Panc1 (cell line): ENCODE results near the gene CDYL2.

Experiments
- POLR2AphosphoS5 ChIP-seq: IDR thresholded peaks from 2 replicates; pipeline ENCODE4 v1.6.1; 2012; ENCODE audit warnings: mild to moderate bottlenecking, low read depth, low read length, moderate library complexity
- TF ChIP-seq, protein P1 (sequence below), 2 experiments: IDR thresholded peaks; 2 replicates each; pipeline ENCODE4 v1.6.1; 2011 to 2012; ENCODE audit warnings: low read depth in 2 of 2, control low read depth in 1 of 2, low read length in 1 of 2, mild to moderate bottlenecking in 1 of 2, moderate library complexity in 1 of 2; ENCODE audit not compliant: insufficient read depth in 1 of 2

DNA sequence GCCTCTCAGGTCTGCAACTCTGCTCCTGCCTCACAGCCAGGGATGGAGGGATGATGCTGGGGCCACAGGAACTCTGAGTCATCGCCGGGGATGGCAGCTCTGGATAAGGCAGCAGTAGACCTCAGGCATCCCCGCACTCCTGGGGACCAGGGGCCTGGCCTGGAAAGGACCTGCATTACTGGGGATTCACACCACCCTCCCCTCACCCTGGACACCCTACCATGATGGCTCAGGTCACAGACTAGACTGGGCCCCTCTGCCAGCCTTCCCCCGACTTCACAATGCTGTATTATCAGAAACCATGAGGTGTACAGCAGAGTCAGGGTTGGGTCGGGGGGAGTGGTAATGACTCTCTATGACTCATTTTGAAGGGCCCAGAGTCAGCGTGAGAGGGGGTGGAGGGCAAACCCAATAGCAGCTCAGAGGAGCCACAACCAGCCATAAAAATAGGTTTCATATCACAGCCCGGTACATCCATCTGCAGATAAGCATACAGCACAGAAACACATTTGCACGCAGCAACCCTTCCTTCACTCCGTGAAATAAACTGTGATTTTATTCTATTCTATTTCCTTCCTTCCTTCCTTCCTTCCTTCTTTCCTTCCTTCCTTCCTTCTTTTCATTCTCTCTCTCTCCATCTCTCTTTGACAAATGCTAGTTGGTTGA, 234.8 kb downstream of the CDYL2 start:
- TF ChIP-seq, protein P1, sequence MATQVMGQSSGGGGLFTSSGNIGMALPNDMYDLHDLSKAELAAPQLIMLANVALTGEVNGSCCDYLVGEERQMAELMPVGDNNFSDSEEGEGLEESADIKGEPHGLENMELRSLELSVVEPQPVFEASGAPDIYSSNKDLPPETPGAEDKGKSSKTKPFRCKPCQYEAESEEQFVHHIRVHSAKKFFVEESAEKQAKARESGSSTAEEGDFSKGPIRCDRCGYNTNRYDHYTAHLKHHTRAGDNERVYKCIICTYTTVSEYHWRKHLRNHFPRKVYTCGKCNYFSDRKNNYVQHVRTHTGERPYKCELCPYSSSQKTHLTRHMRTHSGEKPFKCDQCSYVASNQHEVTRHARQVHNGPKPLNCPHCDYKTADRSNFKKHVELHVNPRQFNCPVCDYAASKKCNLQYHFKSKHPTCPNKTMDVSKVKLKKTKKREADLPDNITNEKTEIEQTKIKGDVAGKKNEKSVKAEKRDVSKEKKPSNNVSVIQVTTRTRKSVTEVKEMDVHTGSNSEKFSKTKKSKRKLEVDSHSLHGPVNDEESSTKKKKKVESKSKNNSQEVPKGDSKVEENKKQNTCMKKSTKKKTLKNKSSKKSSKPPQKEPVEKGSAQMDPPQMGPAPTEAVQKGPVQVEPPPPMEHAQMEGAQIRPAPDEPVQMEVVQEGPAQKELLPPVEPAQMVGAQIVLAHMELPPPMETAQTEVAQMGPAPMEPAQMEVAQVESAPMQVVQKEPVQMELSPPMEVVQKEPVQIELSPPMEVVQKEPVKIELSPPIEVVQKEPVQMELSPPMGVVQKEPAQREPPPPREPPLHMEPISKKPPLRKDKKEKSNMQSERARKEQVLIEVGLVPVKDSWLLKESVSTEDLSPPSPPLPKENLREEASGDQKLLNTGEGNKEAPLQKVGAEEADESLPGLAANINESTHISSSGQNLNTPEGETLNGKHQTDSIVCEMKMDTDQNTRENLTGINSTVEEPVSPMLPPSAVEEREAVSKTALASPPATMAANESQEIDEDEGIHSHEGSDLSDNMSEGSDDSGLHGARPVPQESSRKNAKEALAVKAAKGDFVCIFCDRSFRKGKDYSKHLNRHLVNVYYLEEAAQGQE (IDR thresholded peaks at IDR 0.05; ENCODE audit: insufficient read depth in 1 of 2, low read depth in 2 of 2, low read length in 1 of 2), result no peak
- no peak for TF ChIP-seq POLR2AphosphoS5
